ENCODE data around the gene ST3GAL3.

ST3GAL3 gene

DNA sequence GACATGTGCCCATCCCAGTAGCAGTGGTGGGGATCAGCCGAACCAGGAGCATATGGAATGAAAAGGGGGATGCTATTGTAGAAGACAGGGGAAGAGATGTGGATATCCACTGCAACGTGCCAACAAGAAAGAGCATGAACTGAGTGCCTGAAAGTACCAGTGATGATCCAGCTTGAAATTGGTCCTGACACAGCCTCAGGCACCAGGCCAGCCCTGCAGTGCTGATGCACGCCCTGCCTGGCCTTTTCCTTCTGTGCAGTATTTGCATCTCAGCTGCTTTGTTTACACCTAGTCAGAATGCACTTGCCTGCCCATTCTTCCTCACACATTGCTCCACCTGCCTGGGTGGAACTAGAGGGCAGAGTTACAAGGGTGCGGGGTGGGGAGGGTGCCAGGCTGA lies 176.0 kb downstream of the ST3GAL3 start:
- no peak for DNase-seq

GRCh38 chr1:43885279-43885801 lies 178.0 kb downstream of the ST3GAL3 start:
- no peak for DNase-seq

GRCh38 chr1:43887748-43888147 lies 180.4 kb downstream of the ST3GAL3 start:
- DNase-seq: no peak

GRCh38 chr1:43890815-43891214 lies 183.5 kb downstream of the ST3GAL3 start:
- no peak for DNase-seq

- no peak for DNase-seq
Observed at GRCh38 chr1:43893006-43893405, 185.7 kb downstream of the ST3GAL3 start.

DNA sequence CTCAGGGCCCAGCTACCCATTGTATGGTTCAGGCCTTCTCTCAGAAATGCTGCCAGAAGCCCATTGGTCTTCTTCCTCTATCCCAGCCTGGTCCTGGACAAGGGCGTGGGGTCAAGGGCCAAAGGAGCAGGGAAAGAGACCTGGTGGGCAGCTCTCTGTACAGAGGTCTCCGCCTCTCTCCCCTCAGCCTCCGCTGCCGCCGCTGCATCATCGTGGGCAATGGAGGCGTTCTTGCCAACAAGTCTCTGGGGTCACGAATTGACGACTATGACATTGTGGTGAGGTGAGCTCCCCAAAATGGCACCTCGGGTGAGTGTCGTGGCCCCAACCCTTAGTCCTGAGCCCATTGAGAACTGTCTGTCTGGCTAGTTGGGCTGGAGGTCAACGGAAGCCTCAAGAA lies 191.6 kb downstream of the ST3GAL3 start:
- no peak for DNase-seq

GRCh38 chr1:43900386-43900785 lies 193.1 kb downstream of the ST3GAL3 start:
- DNase-seq: no peak

GRCh38 chr1:43901196-43901961 lies 194.0 kb downstream of the ST3GAL3 start:
- DNase-seq: no peak

DNA sequence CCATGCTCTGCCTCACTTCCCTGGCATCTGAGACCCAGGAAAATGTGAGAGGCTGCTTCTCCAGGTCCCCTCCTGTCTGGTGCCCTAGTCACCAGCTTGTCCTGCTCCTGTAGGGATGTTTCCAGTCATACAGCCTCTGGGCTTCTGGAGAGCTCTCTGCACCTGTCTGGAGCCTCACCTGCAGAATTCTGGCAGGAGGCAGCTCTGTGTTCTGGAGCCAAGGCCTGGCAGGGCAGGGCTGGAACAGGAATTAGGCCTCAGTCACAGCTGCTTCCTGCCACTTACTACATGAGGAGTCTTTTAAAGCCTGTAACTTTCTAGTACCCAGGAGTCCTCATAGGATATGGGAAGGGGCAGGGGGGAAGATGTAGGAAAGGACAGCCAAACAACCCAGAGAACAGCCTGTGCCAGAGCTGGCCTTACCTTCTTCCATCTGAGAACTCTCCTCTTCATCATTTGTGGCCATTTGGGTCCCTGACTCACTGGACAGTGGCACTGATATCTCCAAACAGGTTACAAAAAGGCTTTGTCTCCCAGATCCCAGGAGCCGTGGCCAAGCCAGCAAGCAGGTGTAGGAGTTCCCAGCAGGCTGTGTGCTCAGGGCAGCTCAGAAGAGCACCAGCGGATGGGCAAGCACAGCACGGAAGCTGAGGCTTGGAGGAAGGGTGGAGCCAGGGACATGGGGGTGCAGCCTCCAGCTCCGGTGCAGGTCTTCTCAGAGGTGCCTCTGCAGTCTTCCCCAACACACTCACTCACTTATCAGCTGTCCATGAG lies 194.9 kb downstream of the ST3GAL3 start:
- no peak for DNase-seq

- DNase-seq: no peak
Observed at GRCh38 chr1:43904660-43905551, 197.6 kb downstream of the ST3GAL3 start.

DNA sequence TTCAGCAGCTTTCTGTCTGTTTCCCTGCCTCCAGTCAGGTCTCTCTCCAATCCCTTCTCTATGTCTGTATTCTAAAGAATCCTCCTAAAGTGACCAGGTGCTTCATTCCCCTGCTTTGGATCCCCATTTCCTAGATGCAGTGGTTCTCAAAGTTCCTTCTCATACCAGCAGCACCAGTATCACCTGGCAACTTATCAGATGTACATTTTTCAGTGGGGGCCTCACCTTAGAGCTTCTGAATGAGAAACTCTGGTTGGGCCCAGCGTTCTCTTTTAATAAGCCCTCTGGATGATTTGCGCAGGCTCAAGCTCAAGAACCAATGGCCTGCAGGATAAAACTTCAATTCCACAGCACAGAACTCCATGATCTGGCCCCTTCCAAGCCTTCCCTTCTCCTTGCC lies 200.9 kb downstream of the ST3GAL3 start:
- no peak for DNase-seq

DNA sequence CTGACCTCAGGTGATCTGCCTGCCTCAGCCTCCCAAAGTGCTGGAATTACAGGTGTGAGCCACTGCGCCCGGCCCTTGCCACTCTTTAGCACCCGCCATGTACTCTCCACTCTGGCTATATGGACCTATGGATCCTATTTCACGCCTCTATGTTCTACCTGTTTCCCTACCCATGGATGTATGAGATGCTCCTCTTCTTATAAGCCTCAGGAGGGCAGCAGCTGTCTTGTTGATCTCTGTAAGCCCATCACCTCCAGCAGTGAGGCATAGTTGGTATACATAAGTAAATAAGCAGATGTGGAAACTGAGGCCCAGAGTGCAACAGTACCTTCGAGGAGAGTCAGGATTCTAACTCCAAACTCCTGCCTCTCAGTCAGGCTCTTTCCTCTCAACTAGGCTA lies 201.5 kb downstream of the ST3GAL3 start:
- DNase-seq: no peak

DNA sequence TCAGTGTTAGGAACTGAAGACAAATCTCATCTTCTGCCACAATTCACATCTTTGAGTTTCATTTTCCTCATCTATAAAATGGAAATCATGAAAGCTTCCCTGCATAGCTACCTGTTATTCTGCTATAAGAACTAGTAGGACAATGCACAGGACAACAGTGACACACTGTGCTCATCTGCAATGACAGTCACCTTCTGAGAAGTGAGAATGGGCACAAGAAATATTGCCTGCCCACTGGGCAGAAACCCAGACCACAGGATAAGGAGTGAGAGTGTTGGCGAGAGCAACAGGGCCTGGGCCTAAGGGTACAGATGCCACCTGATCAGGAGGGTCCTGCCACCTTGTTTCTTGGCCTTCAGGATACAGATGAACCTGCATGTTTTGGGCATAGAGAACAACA lies 203.0 kb downstream of the ST3GAL3 start:
- DNase-seq: no peak

DNA sequence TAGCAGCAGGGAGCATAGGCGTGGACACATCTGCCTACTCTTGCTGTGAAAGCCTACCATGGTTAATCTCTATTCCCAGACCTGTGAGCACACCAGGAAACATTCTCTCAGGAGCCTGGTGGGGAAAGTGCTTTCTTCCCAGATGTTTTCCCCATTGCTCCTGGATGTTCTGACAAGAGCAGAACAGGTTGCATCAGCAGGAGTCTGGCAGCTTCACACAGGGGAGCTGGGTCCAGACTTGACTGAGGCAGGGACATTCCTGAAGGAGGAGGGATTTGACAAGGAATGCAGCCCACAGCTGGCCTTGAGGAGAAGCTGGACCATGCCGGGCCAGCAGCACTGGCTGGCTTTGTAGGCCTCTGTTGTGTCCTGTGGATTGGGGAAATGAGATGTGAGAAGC lies 205.3 kb downstream of the ST3GAL3 start:
- no peak for DNase-seq

DNA sequence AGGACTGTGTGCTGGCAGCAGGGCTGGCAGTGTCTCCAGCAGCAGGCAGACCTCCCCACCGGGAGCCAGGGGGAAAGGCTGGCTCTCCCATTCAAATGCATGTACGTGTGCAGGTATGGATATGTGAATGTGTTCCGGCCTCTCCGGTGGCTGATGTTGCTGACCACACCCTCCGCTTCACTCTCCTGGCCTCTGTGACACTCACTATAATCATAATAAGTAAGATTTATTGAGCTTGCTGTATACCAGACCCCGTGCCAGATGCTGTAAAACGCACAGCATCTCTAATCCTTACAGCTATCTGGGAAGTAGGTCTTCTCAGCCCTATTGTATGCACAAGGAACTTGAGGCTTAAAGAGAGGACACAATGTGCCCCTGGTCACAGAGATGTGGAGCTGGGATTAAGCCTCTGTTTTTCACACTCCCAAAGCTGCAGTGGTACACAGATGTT lies 205.7 kb downstream of the ST3GAL3 start:
- DNase-seq: no peak

DNA sequence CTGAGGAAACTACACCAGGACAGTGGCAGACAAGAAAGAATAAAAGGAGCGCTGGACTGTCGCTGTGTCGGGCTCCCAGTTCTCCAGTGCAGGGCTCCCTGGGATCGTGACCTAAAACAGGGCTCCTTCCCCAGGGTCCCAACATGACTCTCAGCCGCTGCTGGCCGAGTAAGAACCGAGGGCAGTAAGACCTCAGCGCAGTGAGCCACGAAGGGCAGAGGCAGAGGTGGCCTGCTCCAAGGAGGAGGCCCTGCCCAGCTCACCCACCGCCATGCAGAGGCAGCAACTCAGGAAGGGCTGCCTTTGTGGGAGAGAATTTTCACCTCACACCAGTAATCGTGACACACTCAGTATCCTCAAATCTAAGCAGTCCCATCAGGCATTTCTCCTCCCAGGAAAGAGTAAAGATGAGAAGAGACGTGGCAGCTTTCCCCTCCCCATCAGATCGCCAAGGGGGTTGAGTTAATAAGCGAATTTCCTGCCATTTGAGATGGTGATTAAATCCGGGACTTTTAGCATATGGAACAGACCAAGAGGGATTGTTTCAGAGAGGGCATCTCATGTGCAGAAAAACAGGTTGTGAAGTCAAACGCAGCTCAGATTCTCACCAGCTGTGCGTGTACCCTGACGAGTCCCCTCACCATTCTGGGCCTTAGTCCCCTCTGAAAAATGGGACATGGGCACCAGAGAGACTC lies 206.5 kb downstream of the ST3GAL3 start:
- no peak for DNase-seq

- DNase-seq: no peak
Observed at GRCh38 chr1:43914576-43915525, 207.5 kb downstream of the ST3GAL3 start.

GRCh38 chr1:43919906-43920305 lies 212.6 kb downstream of the ST3GAL3 start:
- DNase-seq: no peak

DNA sequence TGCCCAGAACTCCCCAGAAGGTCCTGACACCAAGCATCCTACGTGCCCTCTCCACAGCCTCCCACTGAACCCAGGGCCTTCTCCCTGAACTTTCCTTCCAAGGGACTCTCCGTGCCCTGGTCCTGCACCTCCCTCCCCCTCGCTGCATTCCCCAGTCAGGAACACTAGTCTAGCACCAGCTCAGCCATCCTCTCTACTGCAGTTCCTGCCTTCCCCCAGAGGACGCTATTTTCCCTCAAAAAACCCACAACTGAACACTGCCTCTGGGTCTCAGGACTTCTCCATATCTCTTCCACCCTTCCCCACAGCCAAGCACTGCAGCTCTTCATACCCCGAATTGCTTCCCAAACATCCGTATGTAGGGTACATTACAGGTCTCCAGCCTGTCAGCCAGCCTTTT lies 213.7 kb downstream of the ST3GAL3 start:
- DNase-seq: no peak

GRCh38 chr1:43924516-43924915 lies 217.2 kb downstream of the ST3GAL3 start:
- no peak for DNase-seq

- DNase-seq: no peak
Observed at GRCh38 chr1:43925846-43926245, 218.5 kb downstream of the ST3GAL3 start.
